ENCODE results near the gene FGGY. TPM values are rescaled to one million over a fixed set of nuclear protein-coding genes. Genes with fewer than 3 reads are reported as not detected.
"Not testable (repeated sequence)": the region's sequence is repeated elsewhere in the genome, so short reads cannot be mapped to it uniquely, and the experiment has no call there.

The FGGY gene
- 12.6 and 18.8 TPM in 2 replicates for total RNA-seq (ENCODE audit: low replicate concordance)
- long read RNA-seq, transcript FGGY-201 (16 exons, 1,976 nt) = major isoform, 7 of 54 reads
- long read RNA-seq, partial matches to known transcripts = 1 of 54 reads
- long read RNA-seq, other reads (novel, unspliced or antisense) = 46 of 54 reads

GRCh38 chr1:59296358-59297256 lies at the start of gene FGGY:
FGGY (plus strand) TSS chr1:59297094; CDS start chr1:59321550, 24,456 bp downstream.
- Mint-ChIP-seq H3K36me3 (peaks cover 4% of the 10 kb centered on the region), H3K9me3 (peaks cover 6% of the 10 kb centered on the region), H3K27me3 (no peaks in the 10 kb centered on the region), H3K27ac (peak within 1 kb of the TSS; percentile 90), H3K4me1 (ENCODE audit: unreplicated experiment) (peaks cover 33% of the 10 kb centered on the region), H3K4me3 (peak within 1 kb of the TSS; percentile 89)
- TF ChIP-seq CTCF (conservative IDR thresholded peaks at IDR 0.05) = no peak
- peak; percentile 92 for DNase-seq (ENCODE audit: extremely low spot score, unreplicated experiment)

- H3K9me3 Mint-ChIP-seq = peaks cover 4% of the 10 kb centered on the region
- peaks cover 5% of the 10 kb centered on the region for H3K4me1 Mint-ChIP-seq (ENCODE audit: unreplicated experiment)
- H3K27me3 Mint-ChIP-seq = no peaks in the 10 kb centered on the region
- H3K27ac Mint-ChIP-seq = no peak overlapping the region
- H3K4me3 Mint-ChIP-seq = no peak overlapping the region
- no peaks in the 10 kb centered on the region for H3K36me3 Mint-ChIP-seq
- no peak for TF ChIP-seq CTCF (conservative IDR thresholded peaks at IDR 0.05)
- DNase-seq (ENCODE audit: extremely low spot score, unreplicated experiment) = no peak
Observed at GRCh38 chr1:59248758-59249157, 48.1 kb upstream of the FGGY start.

GRCh38 chr1:59249396-59250137 lies 47.3 kb upstream of the FGGY start:
- Mint-ChIP-seq H3K4me1 (ENCODE audit: unreplicated experiment) (peaks cover 5% of the 10 kb centered on the region), H3K36me3 (no peaks in the 10 kb centered on the region), H3K4me3 (no peak overlapping the region), H3K27me3 (no peaks in the 10 kb centered on the region), H3K9me3 (peaks cover 4% of the 10 kb centered on the region), H3K27ac (no peak overlapping the region)
- DNase-seq (ENCODE audit: extremely low spot score, unreplicated experiment) = no peak
- TF ChIP-seq CTCF (conservative IDR thresholded peaks at IDR 0.05) = no peak

GRCh38 chr1:59251061-59251460 lies 45.8 kb upstream of the FGGY start:
- H3K4me3 Mint-ChIP-seq; H3K36me3 Mint-ChIP-seq; H3K27me3 Mint-ChIP-seq; H3K27ac Mint-ChIP-seq; DNase-seq (ENCODE audit: extremely low spot score, unreplicated experiment); H3K9me3 Mint-ChIP-seq; H3K4me1 Mint-ChIP-seq (ENCODE audit: unreplicated experiment): not testable (repeated sequence)

GRCh38 chr1:59256429-59256828 lies 40.5 kb upstream of the FGGY start:
- H3K27me3 Mint-ChIP-seq; H3K4me3 Mint-ChIP-seq; H3K9me3 Mint-ChIP-seq; H3K36me3 Mint-ChIP-seq; DNase-seq (ENCODE audit: extremely low spot score, unreplicated experiment); H3K27ac Mint-ChIP-seq: not testable (repeated sequence)
- H3K4me1 Mint-ChIP-seq (ENCODE audit: unreplicated experiment) = peaks cover 12% of the 10 kb centered on the region

- H3K4me1 Mint-ChIP-seq (ENCODE audit: unreplicated experiment) = peaks cover 12% of the 10 kb centered on the region
- H3K27me3 Mint-ChIP-seq = no peaks in the 10 kb centered on the region
- H3K4me3 Mint-ChIP-seq = no peak overlapping the region
- no peak overlapping the region for H3K27ac Mint-ChIP-seq
- H3K36me3 Mint-ChIP-seq = no peaks in the 10 kb centered on the region
- no peak for DNase-seq (ENCODE audit: extremely low spot score, unreplicated experiment)
- no peaks in the 10 kb centered on the region for H3K9me3 Mint-ChIP-seq
- TF ChIP-seq CTCF (conservative IDR thresholded peaks at IDR 0.05) = no peak
Observed at GRCh38 chr1:59258412-59259032, 38.4 kb upstream of the FGGY start.

Data from type B pancreatic cell (in vitro differentiated cells).